GM18909 (cell line): ENCODE results near the gene HSP90AA1.

ENCODE experiments used
- ATAC-seq: cut with Tn5 transposase; IDR thresholded peaks from one replicate; pipeline ENCODE4 v1.9.1; 2021; ENCODE audit warnings: mild to moderate bottlenecking; ENCODE audit not compliant: unreplicated experiment, poor library complexity

Gene HSP90AA1

GRCh38 chr14:102044566-102044965 lies 42.3 kb downstream of the HSP90AA1 start:
- no peak for ATAC-seq

GRCh38 chr14:102043251-102044025 lies 43.4 kb downstream of the HSP90AA1 start:
- ATAC-seq = no peak

- no peak for ATAC-seq
These were observed 44.1 kb downstream of the HSP90AA1 start for GRCh38 chr14:102042699-102043098.

- ATAC-seq = no peak
These were observed 46.7 kb downstream of the HSP90AA1 start for GRCh38 chr14:102040153-102040552.

- no peak for ATAC-seq
These were observed 47.7 kb downstream of the HSP90AA1 start for GRCh38 chr14:102039157-102039556.

GRCh38 chr14:102037686-102038085 lies 49.2 kb downstream of the HSP90AA1 start:
- no peak for ATAC-seq

GRCh38 chr14:102035914-102036313 lies 50.9 kb downstream of the HSP90AA1 start:
- ATAC-seq = no peak

- no peak for ATAC-seq
These were observed 52.5 kb downstream of the HSP90AA1 start for GRCh38 chr14:102034301-102034700.

- ATAC-seq = no peak
These were observed 53.6 kb downstream of the HSP90AA1 start for GRCh38 chr14:102033241-102033640.
